ENCODE measurements around the gene TNFRSF14.

TNFRSF14 gene

DNA sequence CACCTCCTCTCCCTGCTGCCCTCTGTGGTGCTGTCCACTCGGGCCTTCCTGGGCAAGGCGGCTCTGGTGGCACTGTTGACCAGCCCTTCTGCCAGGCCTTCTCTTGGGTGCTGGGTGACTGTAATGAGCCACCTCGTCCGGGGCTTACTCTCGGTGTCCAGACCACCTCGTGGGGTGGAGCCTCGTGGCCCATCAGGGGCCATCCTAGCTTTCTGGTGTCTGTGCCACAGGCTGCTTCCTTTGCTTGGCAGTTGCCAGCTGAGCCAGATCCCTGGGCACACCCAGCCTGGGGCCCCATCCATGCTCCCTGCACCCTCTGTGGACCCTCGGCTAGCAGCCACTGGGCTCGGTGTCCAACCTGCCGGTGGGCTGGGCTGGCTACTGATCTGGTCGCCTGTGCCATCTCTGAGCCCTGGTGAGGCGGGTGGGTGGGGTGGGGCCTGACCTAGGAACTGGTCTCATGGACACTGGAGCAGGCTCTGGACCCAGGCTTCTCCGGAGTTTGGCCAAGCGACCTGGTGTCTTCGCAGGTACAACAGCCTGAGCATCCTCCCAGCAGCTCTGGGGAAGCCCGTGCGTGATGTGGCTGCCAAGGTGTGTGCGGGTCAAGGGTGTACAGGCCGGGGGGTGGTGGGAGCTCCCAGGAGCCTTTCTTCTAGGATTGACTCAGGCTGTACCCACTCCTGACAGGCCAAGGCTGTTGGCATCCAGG, 31.8 kb downstream of the TNFRSF14 start:
- no peak overlapping the region for H3K27ac ChIP-seq (ENCODE audit: low read depth, low read length)
- H3K4me3 ChIP-seq (ENCODE audit: insufficient read depth, low read length, poor library complexity, severe bottlenecking), result no peak overlapping the region
- H3K9ac ChIP-seq (ENCODE audit: low read length), result no peak overlapping the region

DNA sequence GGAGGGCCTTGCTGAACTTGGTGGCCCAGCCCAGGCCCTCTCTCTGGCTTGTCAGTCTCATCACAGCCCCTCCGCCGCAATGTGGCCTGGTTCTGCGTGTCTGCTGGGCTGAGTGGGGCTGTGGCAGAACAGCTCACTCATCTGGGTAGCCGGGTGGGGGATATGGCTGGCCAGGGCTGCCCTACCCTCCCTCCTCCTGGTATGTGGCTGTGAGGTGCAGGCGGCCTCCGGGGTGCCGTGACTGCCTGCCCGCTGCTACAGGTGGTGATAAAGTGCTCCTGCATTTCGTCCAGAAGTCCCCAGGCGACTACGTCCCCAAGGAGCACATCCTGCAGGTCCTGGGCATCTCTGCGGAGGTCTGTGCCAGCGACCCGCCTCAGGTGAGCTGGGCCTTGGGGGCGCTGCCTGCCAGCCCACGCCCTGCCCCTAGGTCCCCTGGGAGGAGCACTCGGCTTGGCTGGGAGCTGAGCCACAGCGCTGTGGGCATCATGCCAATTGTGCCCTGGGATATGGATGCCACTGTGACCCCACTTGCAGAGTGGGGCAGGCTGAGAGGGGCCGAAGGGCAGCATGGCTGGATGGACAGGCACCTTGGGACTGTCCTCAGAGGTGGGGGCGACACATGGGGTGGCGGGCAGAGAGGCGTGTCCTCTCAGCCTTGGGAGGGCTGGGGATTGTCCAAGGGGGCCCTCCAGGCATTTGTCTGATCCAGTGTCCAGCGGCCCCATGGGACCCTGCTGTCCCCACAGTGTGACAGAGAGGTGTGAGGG, 32.7 kb downstream of the TNFRSF14 start:
- Histone ChIP-seq H3K9ac (ENCODE audit: low read length) (no peak overlapping the region), H3K4me3 (ENCODE audit: insufficient read depth, low read length, poor library complexity, severe bottlenecking) (no peak overlapping the region), H3K79me2 (ENCODE audit: insufficient read depth, low read length) (no peaks in the 10 kb centered on the region), H3K9me2 (replicated peaks; ENCODE audit: insufficient read depth, low read length) (no peaks in the 10 kb centered on the region), H2AFZ (ENCODE audit: low read depth, low read length, severe bottlenecking) (no peak overlapping the region), H3K9me3 (ENCODE audit: insufficient read depth, low read length) (no peaks in the 10 kb centered on the region), H3K4me2 (ENCODE audit: low read depth, low read length, poor library complexity, severe bottlenecking) (no peak overlapping the region), H3K36me3 (ENCODE audit: low read length) (no peaks in the 10 kb centered on the region), H3F3A (ENCODE audit: insufficient read depth) (0 out of 2 replicates have a peak, but pooled peaks cover 5% of the 10 kb centered on the region), H3K27me3 (ENCODE audit: low read length) (no peaks in the 10 kb centered on the region), H4K20me1 (ENCODE audit: low read depth, low read length) (no peaks in the 10 kb centered on the region), H3K27ac (ENCODE audit: low read depth, low read length) (no peak overlapping the region)
- TF ChIP-seq EZH2phosphoT487 (conservative IDR thresholded peaks at IDR 0.05; ENCODE audit: low read length), result no peak
- TF ChIP-seq, protein P1, sequence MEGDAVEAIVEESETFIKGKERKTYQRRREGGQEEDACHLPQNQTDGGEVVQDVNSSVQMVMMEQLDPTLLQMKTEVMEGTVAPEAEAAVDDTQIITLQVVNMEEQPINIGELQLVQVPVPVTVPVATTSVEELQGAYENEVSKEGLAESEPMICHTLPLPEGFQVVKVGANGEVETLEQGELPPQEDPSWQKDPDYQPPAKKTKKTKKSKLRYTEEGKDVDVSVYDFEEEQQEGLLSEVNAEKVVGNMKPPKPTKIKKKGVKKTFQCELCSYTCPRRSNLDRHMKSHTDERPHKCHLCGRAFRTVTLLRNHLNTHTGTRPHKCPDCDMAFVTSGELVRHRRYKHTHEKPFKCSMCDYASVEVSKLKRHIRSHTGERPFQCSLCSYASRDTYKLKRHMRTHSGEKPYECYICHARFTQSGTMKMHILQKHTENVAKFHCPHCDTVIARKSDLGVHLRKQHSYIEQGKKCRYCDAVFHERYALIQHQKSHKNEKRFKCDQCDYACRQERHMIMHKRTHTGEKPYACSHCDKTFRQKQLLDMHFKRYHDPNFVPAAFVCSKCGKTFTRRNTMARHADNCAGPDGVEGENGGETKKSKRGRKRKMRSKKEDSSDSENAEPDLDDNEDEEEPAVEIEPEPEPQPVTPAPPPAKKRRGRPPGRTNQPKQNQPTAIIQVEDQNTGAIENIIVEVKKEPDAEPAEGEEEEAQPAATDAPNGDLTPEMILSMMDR (IDR thresholded peaks at IDR 0.05; ENCODE audit: insufficient read depth, low read length, poor library complexity, severe bottlenecking), result no peak

More for the DNA sequence above, 31.8 kb downstream of the TNFRSF14 start:
- H3K27me3 ChIP-seq (ENCODE audit: low read length), result no peaks in the 10 kb centered on the region
- H3K79me2 ChIP-seq (ENCODE audit: insufficient read depth, low read length), result no peaks in the 10 kb centered on the region
- no peaks in the 10 kb centered on the region for H4K20me1 ChIP-seq (ENCODE audit: low read depth, low read length)
- no peak overlapping the region for H2AFZ ChIP-seq (ENCODE audit: low read depth, low read length, severe bottlenecking)
- no peaks in the 10 kb centered on the region for H3K9me3 ChIP-seq (ENCODE audit: insufficient read depth, low read length)
- H3K36me3 ChIP-seq (ENCODE audit: low read length), result no peaks in the 10 kb centered on the region
- H3K9me2 ChIP-seq (replicated peaks; ENCODE audit: insufficient read depth, low read length), result no peaks in the 10 kb centered on the region
- H3K4me2 ChIP-seq (ENCODE audit: low read depth, low read length, poor library complexity, severe bottlenecking), result no peak overlapping the region
- H3F3A ChIP-seq (ENCODE audit: insufficient read depth), result 0 out of 2 replicates have a peak, but pooled peaks cover 5% of the 10 kb centered on the region
- TF ChIP-seq, protein P1 (IDR thresholded peaks at IDR 0.05; ENCODE audit: insufficient read depth, low read length, poor library complexity, severe bottlenecking), result no peak
- TF ChIP-seq EZH2phosphoT487 (conservative IDR thresholded peaks at IDR 0.05; ENCODE audit: low read length), result no peak

DNA sequence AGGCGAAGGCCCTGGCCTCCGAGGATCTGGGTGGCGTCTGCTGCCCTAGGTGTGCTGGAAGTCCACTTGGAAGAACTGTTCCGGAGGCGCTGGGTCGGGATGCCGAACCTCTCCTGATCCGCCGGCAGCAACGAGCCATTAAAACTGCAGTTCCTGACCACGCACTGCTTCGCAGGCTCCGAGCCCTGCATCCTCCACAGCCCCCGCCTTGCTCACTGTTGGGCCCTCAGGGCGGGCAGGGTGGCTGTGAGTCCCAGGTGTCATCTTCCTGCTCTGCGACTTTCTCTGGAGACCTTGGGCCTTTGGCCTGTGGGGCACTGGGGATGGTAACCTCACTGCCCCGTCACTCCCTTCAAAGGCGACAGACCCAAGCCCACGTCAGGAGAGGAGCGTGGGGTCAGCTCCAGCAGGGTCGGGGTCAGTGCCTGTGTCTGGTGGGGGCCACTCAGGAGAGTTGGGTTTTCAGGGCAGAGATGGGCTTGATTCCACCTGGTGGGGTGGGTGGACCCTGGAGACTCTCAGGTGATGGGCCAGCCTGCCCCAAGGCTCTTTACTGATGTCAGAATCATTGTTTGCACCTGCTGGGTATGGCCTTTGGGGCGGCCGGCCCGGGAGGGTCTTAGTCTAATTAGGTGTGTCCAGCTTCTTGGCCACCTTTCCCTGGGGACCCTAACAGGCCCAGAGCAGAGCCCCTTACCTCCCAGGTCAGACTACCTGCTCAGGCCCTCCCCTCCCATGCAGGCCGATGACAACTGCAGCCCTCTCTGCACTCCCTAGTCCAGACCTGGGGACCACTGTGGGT, 33.5 kb downstream of the TNFRSF14 start:
- no peak overlapping the region for H3K4me2 ChIP-seq (ENCODE audit: low read depth, low read length, poor library complexity, severe bottlenecking)
- H3K9ac ChIP-seq (ENCODE audit: low read length), result no peak overlapping the region
- H3K9me3 ChIP-seq (ENCODE audit: insufficient read depth, low read length), result no peaks in the 10 kb centered on the region
- H3K79me2 ChIP-seq (ENCODE audit: insufficient read depth, low read length), result no peaks in the 10 kb centered on the region
- TF ChIP-seq EZH2phosphoT487 (conservative IDR thresholded peaks at IDR 0.05; ENCODE audit: low read length), result no peak
- TF ChIP-seq, protein P1 (IDR thresholded peaks at IDR 0.05; ENCODE audit: insufficient read depth, low read length, poor library complexity, severe bottlenecking), result no peak
- H3F3A ChIP-seq (ENCODE audit: insufficient read depth), result 0 out of 2 replicates have a peak, but pooled peaks cover 3% of the 10 kb centered on the region
- no peaks in the 10 kb centered on the region for H4K20me1 ChIP-seq (ENCODE audit: low read depth, low read length)
- H2AFZ ChIP-seq (ENCODE audit: low read depth, low read length, severe bottlenecking), result no peak overlapping the region
- H3K4me3 ChIP-seq (ENCODE audit: insufficient read depth, low read length, poor library complexity, severe bottlenecking), result no peak overlapping the region
- no peaks in the 10 kb centered on the region for H3K36me3 ChIP-seq (ENCODE audit: low read length)
- no peaks in the 10 kb centered on the region for H3K27me3 ChIP-seq (ENCODE audit: low read length)
- no peak overlapping the region for H3K27ac ChIP-seq (ENCODE audit: low read depth, low read length)
- no peaks in the 10 kb centered on the region for H3K9me2 ChIP-seq (replicated peaks; ENCODE audit: insufficient read depth, low read length)
